Urinary bladder (tissue), 4 donors: Measurements from ENCODE around the gene FGFR2. TPM values are rescaled to one million over a fixed set of nuclear protein-coding genes. Genes with fewer than 3 reads are reported as not detected.

Experiments
- DNase-seq: peaks from one replicate; pipeline ENCODE4 v3.0.0-alpha.2; 2015; ENCODE audit errors: extremely low spot score
- H3K27ac ChIP-seq: one replicate; pipeline ENCODE4 v1.5.1; 2013; ENCODE audit warnings: low read depth, mild to moderate bottlenecking, moderate library complexity
- H3K36me3 ChIP-seq: one replicate; pipeline ENCODE4 v1.6.1; 2013; ENCODE audit warnings: mild to moderate bottlenecking, moderate library complexity; ENCODE audit not compliant: insufficient read depth
- H3K4me1 ChIP-seq: one replicate; pipeline ENCODE4 v1.6.1; 2013; ENCODE audit warnings: mild to moderate bottlenecking, moderate library complexity; ENCODE audit not compliant: insufficient read depth
- H3K4me3 ChIP-seq: one replicate; pipeline ENCODE4 v1.5.1; 2013; ENCODE audit warnings: low read depth, low read length
- WGBS: extraction: QIAGEN DNeasy Blood & Tissue Kit; methylation state at CpG from one replicate; pipeline ENCODE4 v1.1.7; 2013; 5-methylcytosine and 5-hydroxymethylcytosine counted together
- polyA plus RNA-seq: library from polyadenylated mRNA; stranded (reverse); fragments of 200-250 nt; gene quantifications from one replicate; pipeline ENCODE4 v1.2.3, GENCODE V29; 2013
- total RNA-seq: library from RNA; depleted of rRNA; stranded (reverse); fragments of >200 nt; gene quantifications from one replicate; pipeline ENCODE4 v1.2.3, GENCODE V29; 2014
- donor health status: healthy with polysubstance abuse.
- donor health status: healthy.

FGFR2 gene
- total and polyA plus RNA-seq, 2 donors, result 28.8 to 61.9 TPM

DNA sequence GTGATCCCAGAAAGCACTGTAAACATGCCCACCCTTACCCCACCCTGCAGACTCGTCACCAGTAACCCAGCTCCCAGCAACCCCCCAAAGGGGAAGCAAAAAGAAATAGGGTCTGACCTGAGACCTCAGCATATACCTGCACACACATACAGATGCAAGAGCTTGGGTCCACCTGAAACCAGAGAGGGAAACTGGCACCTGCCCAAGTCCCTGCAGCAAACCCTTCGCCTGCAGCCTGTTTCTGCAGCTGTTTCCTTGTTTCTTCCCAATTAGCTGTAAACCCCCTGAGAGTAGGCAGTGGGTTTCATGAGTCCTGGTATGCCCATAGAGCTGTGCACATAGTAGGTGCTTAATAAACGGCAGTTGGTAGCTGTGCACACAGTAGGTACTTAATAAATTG is 140.5 kb downstream of the FGFR2 start:
- Histone ChIP-seq H3K4me3 (no peak overlapping the region), H3K4me1 (no peaks in the 10 kb centered on the region), H3K36me3 (no peaks in the 10 kb centered on the region), H3K27ac (no peak overlapping the region)
- WGBS, result 70% methylated on average over 3 of the region's 3 CpGs
- DNase-seq, result no peak

GRCh38 chr10:121455377-121455776 is 142.9 kb downstream of the FGFR2 start:
- H3K4me1 ChIP-seq, result no peaks in the 10 kb centered on the region
- WGBS, result 66% methylated on average over 5 of the region's 5 CpGs
- H3K27ac ChIP-seq, result no peak overlapping the region
- H3K4me3 ChIP-seq, result no peak overlapping the region
- no peak for DNase-seq
- no peaks in the 10 kb centered on the region for H3K36me3 ChIP-seq

DNA sequence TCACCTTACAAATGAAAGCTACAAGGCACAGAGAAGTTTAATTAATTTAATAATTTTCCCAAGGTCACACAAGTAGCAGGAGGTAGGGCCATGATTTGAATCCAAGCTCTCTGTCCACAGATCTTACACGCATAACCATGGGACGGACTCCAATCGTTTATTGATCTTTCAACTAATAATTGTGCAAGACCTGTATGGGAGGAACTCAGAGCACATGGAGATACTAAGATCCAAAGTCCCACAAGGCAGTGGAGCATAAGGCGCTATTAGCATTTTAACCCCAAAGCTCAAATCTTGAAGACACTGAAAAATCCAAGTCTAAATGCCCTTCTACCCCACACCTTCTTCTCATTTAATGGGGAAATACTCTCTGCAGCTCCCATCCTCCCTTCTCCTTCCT is 143.5 kb downstream of the FGFR2 start:
- Histone ChIP-seq H3K36me3 (no peaks in the 10 kb centered on the region), H3K4me1 (no peaks in the 10 kb centered on the region), H3K27ac (no peak overlapping the region), H3K4me3 (no peak overlapping the region)
- no peak for DNase-seq
- WGBS, result 81% methylated on average over 4 of the region's 4 CpGs

GRCh38 chr10:121453160-121453559 is 145.1 kb downstream of the FGFR2 start:
- H3K36me3 ChIP-seq, result no peaks in the 10 kb centered on the region
- no peaks in the 10 kb centered on the region for H3K4me1 ChIP-seq
- 79% methylated on average over 3 of the region's 3 CpGs for WGBS
- DNase-seq, result no peak
- no peak overlapping the region for H3K4me3 ChIP-seq
- H3K27ac ChIP-seq, result no peak overlapping the region

GRCh38 chr10:121452581-121452980 is 145.7 kb downstream of the FGFR2 start:
- no peak for DNase-seq
- 56% methylated on average over 4 of the region's 4 CpGs for WGBS
- H3K36me3 ChIP-seq, result no peaks in the 10 kb centered on the region
- no peak overlapping the region for H3K4me3 ChIP-seq
- no peaks in the 10 kb centered on the region for H3K4me1 ChIP-seq
- H3K27ac ChIP-seq, result no peak overlapping the region

GRCh38 chr10:121450247-121450646 is 148.0 kb downstream of the FGFR2 start:
- WGBS, result 75% methylated on average over 6 of the region's 6 CpGs
- Histone ChIP-seq H3K4me1 (no peaks in the 10 kb centered on the region), H3K36me3 (no peaks in the 10 kb centered on the region), H3K27ac (no peak overlapping the region), H3K4me3 (no peak overlapping the region)
- DNase-seq, result no peak

GRCh38 chr10:121449482-121449924 is 148.7 kb downstream of the FGFR2 start:
- H3K36me3 ChIP-seq, result no peaks in the 10 kb centered on the region

GRCh38 chr10:121448766-121449421 is 149.3 kb downstream of the FGFR2 start:
- no peaks in the 10 kb centered on the region for H3K4me1 ChIP-seq
- no peak overlapping the region for H3K4me3 ChIP-seq
- DNase-seq, result no peak
- 51% methylated on average over 5 of the region's 5 CpGs for WGBS
- no peak overlapping the region for H3K27ac ChIP-seq
- H3K36me3 ChIP-seq, result no peaks in the 10 kb centered on the region

More at GRCh38 chr10:121449482-121449924, 148.7 kb downstream of the FGFR2 start:
- Histone ChIP-seq H3K4me1 (no peaks in the 10 kb centered on the region), H3K4me3 (no peak overlapping the region), H3K27ac (no peak overlapping the region)
- 89% methylated on average over 4 of the region's 4 CpGs for WGBS
- DNase-seq, result no peak

DNA sequence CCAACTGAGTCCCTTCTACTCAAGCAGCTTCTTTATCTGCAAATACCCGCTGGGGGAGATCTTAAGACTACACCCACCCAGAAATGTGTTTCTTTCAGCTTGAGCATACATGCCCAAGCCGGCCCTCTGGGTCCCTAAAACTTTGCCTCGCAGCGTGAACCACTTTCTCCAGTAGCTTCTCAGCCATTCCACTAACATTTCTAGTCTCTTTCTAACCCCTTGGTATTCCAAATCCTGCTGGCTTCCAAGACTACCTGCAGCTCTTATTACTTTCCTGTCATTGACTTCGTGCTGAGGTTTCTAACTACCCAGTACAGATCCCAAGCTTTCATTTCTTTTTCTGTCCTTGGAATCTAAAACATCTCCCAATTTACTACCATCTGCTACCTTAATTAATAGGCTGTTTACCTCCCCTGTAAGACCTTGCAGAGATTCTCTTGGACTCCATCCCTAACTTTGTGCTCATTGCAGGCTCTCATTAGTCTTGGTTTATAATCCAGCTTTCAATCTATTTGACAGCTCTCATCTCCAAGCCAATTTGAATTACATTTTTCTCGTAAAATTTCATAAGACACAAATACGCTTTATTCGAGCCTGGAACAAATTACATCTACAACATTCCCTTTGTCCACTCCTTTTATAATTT is 153.6 kb downstream of the FGFR2 start:
- no peak overlapping the region for H3K27ac ChIP-seq
- no peaks in the 10 kb centered on the region for H3K36me3 ChIP-seq
- no peaks in the 10 kb centered on the region for H3K4me1 ChIP-seq
- no peak for DNase-seq
- no peak overlapping the region for H3K4me3 ChIP-seq
- whole genome bisulfite sequencing, result 81% methylated on average over 8 of the region's 8 CpGs

DNA sequence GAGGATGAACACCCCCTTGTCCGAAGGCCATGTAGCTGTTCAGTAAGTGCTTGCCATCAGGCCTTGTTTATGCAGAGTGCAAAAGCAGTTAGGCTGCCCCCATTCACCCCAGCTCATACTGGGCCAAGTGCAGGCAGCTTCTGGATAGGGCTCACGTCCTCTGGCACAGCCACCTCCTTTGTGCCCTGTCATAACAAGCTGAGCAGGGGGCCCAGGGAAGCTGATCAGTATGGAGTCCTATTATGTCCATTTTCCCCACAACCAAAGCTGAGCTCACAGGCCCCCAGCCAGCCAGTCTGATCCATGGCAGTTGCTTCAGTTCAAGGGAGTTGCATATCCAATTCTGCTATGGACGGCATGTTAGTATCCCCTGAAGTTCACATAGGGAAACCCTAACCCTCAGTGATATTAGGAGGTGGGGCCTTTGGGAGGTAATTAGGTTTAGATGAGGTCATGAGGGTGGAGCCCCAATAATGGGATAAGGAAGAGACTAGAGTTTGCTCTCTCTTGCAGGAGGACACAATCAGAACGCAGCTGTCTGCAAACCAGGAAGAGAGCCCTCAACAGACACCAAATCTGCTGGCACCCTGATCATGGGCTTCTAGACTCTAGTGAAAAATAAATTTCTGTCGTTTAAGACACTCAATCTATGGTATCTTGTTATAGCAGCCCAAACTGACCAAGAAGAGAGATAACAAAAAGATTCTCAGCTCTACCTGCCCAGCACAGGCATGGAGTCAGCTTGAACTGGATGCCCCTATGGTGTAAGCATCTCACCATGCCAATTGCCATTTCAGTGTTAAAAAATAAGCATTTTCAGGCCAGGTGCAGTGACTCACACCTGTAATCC is 155.9 kb downstream of the FGFR2 start:
- 69% methylated on average over 5 of the region's 5 CpGs for WGBS
- Histone ChIP-seq H3K4me1 (no peaks in the 10 kb centered on the region), H3K27ac (no peak overlapping the region)

GRCh38 chr10:121440461-121440860 is 157.8 kb downstream of the FGFR2 start:
- WGBS, result 97% methylated on average over 2 of the region's 2 CpGs
- H3K4me3 ChIP-seq, result no peak overlapping the region
- no peak overlapping the region for H3K27ac ChIP-seq
- no peak for DNase-seq
- H3K4me1 ChIP-seq, result no peaks in the 10 kb centered on the region
- no peaks in the 10 kb centered on the region for H3K36me3 ChIP-seq

More for the DNA sequence above, 155.9 kb downstream of the FGFR2 start:
- no peak for DNase-seq
- Histone ChIP-seq H3K36me3 (no peaks in the 10 kb centered on the region), H3K4me3 (no peak overlapping the region)

DNA sequence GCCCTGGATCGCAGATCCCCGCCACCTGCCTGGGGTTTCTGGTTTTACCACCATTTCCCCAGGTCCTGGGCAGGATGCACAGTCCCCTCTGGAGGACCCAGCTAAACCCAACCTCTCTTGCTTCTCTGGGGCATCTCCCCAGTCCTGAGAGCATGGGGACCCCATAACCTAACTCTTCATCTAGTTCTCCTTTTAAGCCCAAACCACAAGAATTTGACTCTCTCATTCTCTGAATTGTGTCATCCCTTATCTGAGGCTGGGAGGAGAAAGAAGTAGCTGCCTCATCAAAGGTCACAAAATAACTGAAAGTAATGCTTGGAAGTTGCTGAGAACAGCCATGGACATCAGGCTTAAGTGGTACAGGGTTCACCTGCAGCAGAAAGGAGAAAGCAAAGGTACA is 159.9 kb downstream of the FGFR2 start:
- H3K4me1 ChIP-seq, result no peaks in the 10 kb centered on the region
- DNase-seq, result no peak
- no peaks in the 10 kb centered on the region for H3K36me3 ChIP-seq
- no peak overlapping the region for H3K27ac ChIP-seq
- H3K4me3 ChIP-seq, result no peak overlapping the region
- 100% methylated on average over 2 of the region's 2 CpGs for WGBS

DNA sequence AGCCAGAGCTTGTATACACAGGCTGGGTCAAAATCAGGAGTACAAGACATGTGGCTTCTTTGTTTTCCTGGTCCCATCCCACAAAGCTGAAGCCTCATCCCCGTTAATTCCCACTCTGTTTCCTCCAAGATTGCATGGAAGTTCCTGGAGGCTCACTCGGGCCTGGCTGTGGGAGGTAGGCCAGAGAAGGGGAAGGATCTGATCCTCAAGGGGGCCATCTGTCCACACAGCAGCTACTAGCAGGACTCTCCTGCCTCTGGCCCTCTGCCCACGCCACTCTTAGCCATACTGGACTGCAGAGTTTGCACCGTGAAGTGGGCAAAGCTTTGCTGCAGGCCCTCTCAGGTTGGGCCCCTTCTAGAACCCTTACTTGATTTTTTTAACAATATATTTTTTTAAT is 160.6 kb downstream of the FGFR2 start:
- Histone ChIP-seq H3K4me1 (no peaks in the 10 kb centered on the region), H3K4me3 (no peak overlapping the region), H3K36me3 (no peaks in the 10 kb centered on the region), H3K27ac (no peak overlapping the region)
- WGBS, result 36% methylated on average over 4 of the region's 4 CpGs
- DNase-seq, result no peak
